Activated T-helper 1 cell treated with anti-CD3 and anti-CD28 coated beads, Interleukin-12 subunit alpha, Interleukin-12 subunit beta, Interleukin-2, Interleukin-4 antibody, amounts not matched to agents 30 ng/mL and 10 ng/mL and 1 ng/mL, durations not matched to agents 14 hours and 24 hours and 36 hours (primary cell): ENCODE measurements around the gene SPAG6. TPM values are rescaled to one million over a fixed set of nuclear protein-coding genes. Genes with fewer than 3 reads are reported as not detected.
A peak's percentile ranks its signal among the peaks of the same experiment; 100 is the strongest.
"Not testable (repeated sequence)": the region's sequence is repeated elsewhere in the genome, so short reads cannot be mapped to it uniquely, and the experiment has no call there.

ENCODE experiments used
- DNase-seq: peaks from one replicate; pipeline ENCODE4 v3.0.0; 2021; ENCODE audit warnings: low spot score
- H3K27ac Mint-ChIP-seq: one replicate; pipeline ENCODE4 v1.8.0; 2021; ENCODE audit warnings: mild to moderate bottlenecking, mixed read lengths
- H3K27me3 Mint-ChIP-seq: one replicate; pipeline ENCODE4 v1.8.0; 2022; ENCODE audit warnings: mild to moderate bottlenecking, moderate library complexity, mixed read lengths; ENCODE audit not compliant: insufficient read depth
- H3K36me3 Mint-ChIP-seq: one replicate; pipeline ENCODE4 v1.8.0; 2021; ENCODE audit warnings: low read depth, mixed read lengths
- H3K4me1 Mint-ChIP-seq: one replicate; pipeline ENCODE4 v1.8.0; 2021; ENCODE audit warnings: low read depth, mixed read lengths
- H3K4me3 Mint-ChIP-seq: one replicate; pipeline ENCODE4 v1.8.0; 2021; ENCODE audit warnings: mild to moderate bottlenecking, moderate library complexity, mixed read lengths
- H3K9me3 Mint-ChIP-seq: one replicate; pipeline ENCODE4 v1.8.0; 2021; ENCODE audit warnings: mixed read lengths
- intact Hi-C: fragments of 100-400 bp; cut with micrococcal nuclease; formaldehyde crosslinking; loops from one replicate; pipeline ENCODE4 v1.15.1; 2024
- total RNA-seq: library from RNA; stranded (reverse); gene quantifications from 2 replicates; pipeline ENCODE4 v1.2.3, GENCODE V29; 2022

SPAG6 gene
- total RNA-seq, result 0.18 TPM in 1 of 2 replicates, not detected in the other

DNA sequence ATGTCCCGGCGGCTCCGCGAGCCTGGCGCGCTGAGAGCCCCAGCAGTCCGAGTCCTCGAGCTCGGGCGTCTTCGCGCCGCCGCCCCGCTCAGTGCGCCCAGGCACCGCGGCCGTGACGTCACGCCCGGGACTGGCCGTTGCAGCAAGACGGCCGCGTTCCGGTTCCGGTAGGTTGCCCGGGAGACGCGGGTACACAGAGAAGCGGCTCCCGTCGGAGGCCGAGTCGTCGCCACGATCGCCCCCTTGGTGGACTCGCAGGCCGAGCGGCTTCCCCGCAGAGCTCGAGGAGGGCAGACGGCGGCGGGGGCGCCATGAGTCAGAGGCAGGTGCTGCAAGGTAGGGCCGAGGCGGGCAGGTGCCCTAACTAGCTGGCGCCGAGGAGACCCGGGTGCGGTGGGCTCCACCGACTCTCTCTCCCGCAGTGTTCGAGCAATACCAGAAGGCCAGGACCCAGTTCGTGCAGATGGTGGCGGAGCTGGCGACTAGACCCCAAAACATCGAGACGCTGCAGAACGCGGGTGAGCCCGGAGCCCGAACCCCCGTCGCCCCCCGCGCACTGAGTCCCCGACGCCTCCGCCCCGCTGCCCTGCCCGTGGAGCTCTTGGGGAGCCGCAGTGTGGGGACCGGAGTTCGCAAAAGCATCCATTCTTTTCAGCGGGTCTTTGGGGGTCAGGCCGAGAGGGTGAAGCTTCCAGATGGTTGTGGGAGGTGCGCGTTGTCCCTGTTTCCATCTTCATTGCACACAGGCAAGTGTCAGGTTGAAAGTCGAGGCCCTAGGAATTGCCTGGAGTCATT lies at the start of gene SPAG6:
Gene SPAG6, plus strand, starts transcription at position 196 of the 795 bp plus-strand sequence. Its CDS starts 116 bp downstream, at position 312.
- Mint-ChIP-seq H3K27me3 (peaks cover 63% of the 10 kb centered on the region), H3K4me1 (peaks cover 22% of the 10 kb centered on the region), H3K27ac (peak within 1 kb of the TSS; percentile 68), H3K4me3 (peak within 1 kb of the TSS; percentile 72), H3K36me3 (peaks cover 4% of the 10 kb centered on the region), H3K9me3 (peaks cover 3% of the 10 kb centered on the region)
- intact Hi-C loops, result loop anchor here (10.0 kb wide), 2 partner anchors 749 to 1171 kb away; partner anchors contain the start of gene MSRB2
- DNase-seq, result peak; percentile 68

DNA sequence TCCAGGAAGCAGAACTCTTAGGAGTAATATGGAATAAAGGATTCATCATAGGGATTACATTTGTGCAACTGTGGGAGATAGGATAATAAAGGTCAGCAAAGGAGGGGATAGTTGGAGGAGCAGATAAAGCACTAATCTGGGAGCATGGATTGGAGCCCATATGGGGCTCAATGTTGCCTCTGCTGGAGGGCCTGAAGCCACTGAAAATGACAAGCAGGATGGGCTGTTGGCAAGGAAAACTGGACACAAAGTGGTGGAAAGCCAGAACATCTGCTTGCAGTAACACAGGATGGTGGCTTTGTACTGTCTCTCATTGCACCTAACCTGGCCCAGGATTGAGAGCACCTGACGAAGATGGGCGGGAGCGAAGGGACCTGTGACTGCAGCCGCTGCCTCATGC lies 44.1 kb upstream of the SPAG6 start:
- Mint-ChIP-seq H3K4me3 (no peak overlapping the region), H3K9me3 (no peaks in the 10 kb centered on the region), H3K27ac (no peak overlapping the region), H3K4me1 (no peaks in the 10 kb centered on the region), H3K27me3 (peaks cover 14% of the 10 kb centered on the region), H3K36me3 (no peaks in the 10 kb centered on the region)
- intact Hi-C loops, result no loop called here
- no peak for DNase-seq

DNA sequence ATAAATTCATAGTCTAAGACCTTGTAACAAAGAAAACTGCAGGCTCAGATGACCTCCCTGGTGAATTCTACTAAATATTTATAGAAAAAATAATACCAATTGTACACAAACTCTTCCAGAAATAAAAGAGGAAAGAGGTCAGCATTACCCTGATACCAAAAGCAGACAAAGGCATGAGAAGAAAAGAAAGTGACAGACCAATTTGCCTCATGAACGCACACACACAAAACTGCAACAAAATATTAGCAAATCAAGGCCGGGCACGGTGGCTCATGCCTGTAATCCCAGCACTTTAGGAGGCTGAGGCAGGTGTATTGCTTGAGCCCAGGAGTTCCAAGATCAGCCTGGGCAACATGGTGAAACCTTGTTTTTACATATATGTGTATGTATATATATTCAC lies 41.8 kb upstream of the SPAG6 start:
- intact Hi-C loops, result no loop called here
- H3K36me3 Mint-ChIP-seq, result no peaks in the 10 kb centered on the region
- H3K27me3 Mint-ChIP-seq, result peaks cover 1% of the 10 kb centered on the region
- peaks cover 10% of the 10 kb centered on the region for H3K4me1 Mint-ChIP-seq
- no peak overlapping the region for H3K27ac Mint-ChIP-seq
- DNase-seq, result no peak
- no peak overlapping the region for H3K4me3 Mint-ChIP-seq
- H3K9me3 Mint-ChIP-seq, result no peaks in the 10 kb centered on the region

DNA sequence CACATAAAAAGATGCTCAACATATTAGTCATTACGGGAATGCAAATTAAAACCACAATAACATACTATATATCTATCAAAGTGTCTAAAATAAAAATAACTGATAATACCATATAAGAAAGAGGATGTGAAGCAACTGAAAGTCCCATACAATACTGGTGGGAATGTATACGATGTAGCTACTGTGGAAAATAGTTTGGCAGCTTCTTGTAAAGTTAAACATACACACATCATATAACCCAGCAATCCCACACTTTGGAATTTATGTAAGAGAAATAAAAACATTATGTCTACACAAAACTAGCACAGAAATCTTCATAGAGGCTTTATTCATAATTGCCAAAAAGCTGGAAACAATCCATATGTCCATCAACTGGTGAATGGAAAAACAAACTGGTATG lies 39.6 kb upstream of the SPAG6 start:
- intact Hi-C loops, result no loop called here
- Mint-ChIP-seq H3K27ac (no peak overlapping the region), H3K27me3 (peaks cover 1% of the 10 kb centered on the region), H3K4me1 (peaks cover 18% of the 10 kb centered on the region), H3K36me3 (no peaks in the 10 kb centered on the region), H3K4me3 (no peak overlapping the region), H3K9me3 (no peaks in the 10 kb centered on the region)
- DNase-seq, result no peak

DNA sequence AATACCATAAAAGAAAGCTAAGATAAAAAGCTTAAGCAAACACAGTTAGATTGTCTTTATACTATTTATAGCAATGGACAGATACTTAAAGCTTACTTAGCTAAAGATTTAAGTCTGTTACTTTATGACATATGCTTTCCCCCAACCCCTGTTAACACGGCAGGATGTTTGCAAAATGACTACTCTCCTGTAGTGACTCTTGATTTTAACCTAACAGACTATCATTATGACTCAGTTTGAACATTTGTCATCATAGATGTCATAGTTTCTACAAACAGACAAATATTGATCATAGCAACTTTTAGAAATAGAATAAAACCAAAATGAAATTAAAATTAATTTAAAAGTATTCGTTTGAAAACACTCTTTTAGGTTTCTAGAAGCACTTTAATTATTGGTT lies 36.9 kb upstream of the SPAG6 start:
- H3K36me3 Mint-ChIP-seq, result no peaks in the 10 kb centered on the region
- intact Hi-C loops, result loop anchor here (1.0 to 2.0 kb wide), 9 partner anchors 8 to 375 kb away; partner anchors contain the start of genes COMMD3 and DNAJC1
- no peaks in the 10 kb centered on the region for H3K9me3 Mint-ChIP-seq
- H3K27ac Mint-ChIP-seq, result peak overlapping the region; percentile 71
- H3K4me3 Mint-ChIP-seq, result no peak overlapping the region
- peaks cover 29% of the 10 kb centered on the region for H3K4me1 Mint-ChIP-seq
- DNase-seq, result peak; percentile 41
- H3K27me3 Mint-ChIP-seq, result peaks cover 1% of the 10 kb centered on the region

- H3K4me1 Mint-ChIP-seq, result peaks cover 29% of the 10 kb centered on the region
- peak overlapping the region; percentile 81 for H3K27ac Mint-ChIP-seq
- intact Hi-C loops, result loop anchor here (2.0 kb wide), 2 partner anchors 81 to 321 kb away; no protein-coding TSS in a partner anchor
Measured at GRCh38 chr10:22309180-22310000, 35.9 kb upstream of the SPAG6 start.

DNA sequence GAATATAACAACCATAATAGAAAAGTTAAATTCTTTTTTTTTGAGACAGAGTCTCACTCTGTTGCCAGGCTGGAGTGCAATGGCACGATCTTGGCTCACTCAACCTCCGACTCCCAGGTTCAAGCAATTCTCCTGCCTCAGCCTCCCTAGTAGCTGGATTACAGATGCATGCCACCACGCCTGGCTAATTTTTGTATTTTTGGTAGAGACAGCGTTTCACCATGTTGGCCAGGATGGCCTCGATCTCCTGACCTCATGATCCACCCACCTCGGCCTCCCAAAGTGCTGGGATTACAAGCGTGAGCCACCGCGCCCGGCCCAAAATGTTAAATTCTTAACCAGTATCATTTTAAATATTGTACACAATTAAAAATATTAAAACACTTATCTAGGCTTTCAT lies 35.3 kb upstream of the SPAG6 start:
- H3K9me3 Mint-ChIP-seq, H3K36me3 Mint-ChIP-seq, H3K27me3 Mint-ChIP-seq, DNase-seq, H3K27ac Mint-ChIP-seq, H3K4me3 Mint-ChIP-seq, intact Hi-C loops: not testable (repeated sequence)
- H3K4me1 Mint-ChIP-seq, result peaks cover 34% of the 10 kb centered on the region

More at GRCh38 chr10:22309180-22310000, 35.9 kb upstream of the SPAG6 start:
- no peaks in the 10 kb centered on the region for H3K9me3 Mint-ChIP-seq
- H3K4me3 Mint-ChIP-seq, result no peak overlapping the region
- no peak for DNase-seq
- no peaks in the 10 kb centered on the region for H3K36me3 Mint-ChIP-seq
- peaks cover 1% of the 10 kb centered on the region for H3K27me3 Mint-ChIP-seq

DNA sequence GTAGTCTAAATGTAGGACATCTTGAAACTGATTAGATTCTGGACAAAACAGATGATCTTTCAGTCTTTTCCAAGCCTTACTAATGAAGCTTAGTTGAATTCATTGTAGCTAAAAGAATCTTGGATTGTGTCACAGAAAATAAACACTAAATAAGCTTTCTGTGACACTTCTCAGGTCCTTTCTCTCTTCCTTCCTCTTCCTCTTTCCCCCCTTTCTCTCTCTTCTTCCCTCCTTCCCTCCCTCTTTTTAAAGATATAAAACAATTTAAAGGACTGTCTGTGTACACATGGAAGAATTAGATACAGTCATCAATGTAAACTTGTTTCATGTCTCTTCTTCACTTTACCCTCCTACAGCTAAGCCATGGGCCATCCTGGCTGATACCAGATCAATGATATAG lies 34.4 kb upstream of the SPAG6 start:
- peaks cover 1% of the 10 kb centered on the region for H3K27me3 Mint-ChIP-seq
- H3K9me3 Mint-ChIP-seq, result no peaks in the 10 kb centered on the region
- no peak for DNase-seq
- H3K36me3 Mint-ChIP-seq, result peaks cover 4% of the 10 kb centered on the region
- peak overlapping the region; percentile 59 for H3K27ac Mint-ChIP-seq
- intact Hi-C loops, result no loop called here
- H3K4me3 Mint-ChIP-seq, result no peak overlapping the region
- H3K4me1 Mint-ChIP-seq, result peaks cover 43% of the 10 kb centered on the region

DNA sequence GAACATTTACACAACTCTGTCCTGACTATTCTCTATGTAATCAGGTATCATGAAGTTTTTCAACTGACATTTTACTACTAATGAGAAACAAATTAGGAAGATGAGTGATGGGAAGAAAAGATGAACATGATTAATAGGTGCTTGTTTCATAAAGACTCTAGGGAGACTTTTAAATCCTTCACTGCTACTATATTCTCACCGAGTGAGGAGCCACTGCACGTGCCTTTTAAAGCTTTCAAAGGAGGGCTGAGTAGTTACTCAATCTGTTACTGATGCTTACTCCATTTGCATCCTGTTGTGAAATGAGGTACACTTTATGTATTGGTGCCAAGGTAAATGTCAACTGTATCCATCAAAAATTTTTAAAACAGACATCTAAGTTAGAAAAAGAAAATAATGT lies 30.4 kb upstream of the SPAG6 start:
- Mint-ChIP-seq H3K4me3 (peak overlapping the region; percentile 98), H3K36me3 (peaks cover 14% of the 10 kb centered on the region), H3K4me1 (peaks cover 51% of the 10 kb centered on the region), H3K27me3 (no peaks in the 10 kb centered on the region), H3K9me3 (no peaks in the 10 kb centered on the region), H3K27ac (peak overlapping the region; percentile 100)
- intact Hi-C loops, result loop anchor here (1.0 to 5.0 kb wide), 3 partner anchors 61 to 818 kb away; no protein-coding TSS in a partner anchor
- no peak for DNase-seq

DNA sequence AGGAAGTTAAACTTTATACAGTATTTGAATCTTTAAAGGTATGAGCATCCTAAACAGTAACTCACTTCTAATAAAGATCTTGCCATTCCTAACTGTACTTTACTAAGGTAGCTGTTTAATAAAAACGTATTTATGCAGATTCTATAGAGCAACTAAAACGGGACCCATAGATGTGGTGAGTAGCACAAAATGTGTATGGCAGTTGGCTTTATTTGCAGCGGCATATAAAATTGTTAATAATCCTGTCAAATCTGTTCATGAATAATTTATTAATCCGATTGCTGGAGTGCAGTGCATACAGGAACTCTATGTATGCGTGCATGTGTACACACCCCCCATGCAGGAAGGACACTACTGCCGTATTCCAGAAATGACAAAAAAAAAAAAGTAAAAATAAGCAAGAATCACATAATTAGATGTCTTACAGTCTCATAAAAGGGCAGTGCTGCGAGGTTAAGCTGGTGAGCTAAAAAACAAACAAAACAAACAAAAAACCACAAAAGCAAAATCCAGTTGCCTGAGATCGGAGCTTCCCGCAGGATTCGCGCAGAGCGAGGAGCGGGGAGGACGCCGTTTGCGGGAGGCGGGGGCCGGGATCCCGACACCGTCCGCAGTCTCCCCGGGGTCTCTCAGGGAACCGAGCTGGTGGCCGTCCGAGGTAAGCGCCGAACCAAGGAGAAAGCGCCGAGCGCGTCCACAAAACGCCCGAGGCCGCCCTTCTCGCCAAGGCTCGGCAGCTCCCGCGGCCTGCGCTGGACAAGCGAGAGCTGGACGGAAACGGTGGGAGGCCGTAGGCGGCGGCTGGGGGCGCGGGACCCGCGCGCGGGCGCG lies 29.6 kb upstream of the SPAG6 start:
- Mint-ChIP-seq H3K36me3 (peaks cover 17% of the 10 kb centered on the region), H3K4me1 (peaks cover 56% of the 10 kb centered on the region), H3K27me3 (peaks cover 2% of the 10 kb centered on the region), H3K27ac (peak overlapping the region; percentile 100), H3K4me3 (peak overlapping the region; percentile 98), H3K9me3 (no peaks in the 10 kb centered on the region)
- no peak for DNase-seq
- intact Hi-C loops, result loop anchor here (1.0 to 5.0 kb wide), 6 partner anchors 7 to 818 kb away; partner anchors contain the start of gene DNAJC1

- Mint-ChIP-seq H3K4me1 (peaks cover 50% of the 10 kb centered on the region), H3K27ac (peak within 1 kb of the TSS; percentile 100), H3K4me3 (peak within 1 kb of the TSS; percentile 98), H3K9me3 (no peaks in the 10 kb centered on the region), H3K36me3 (peaks cover 17% of the 10 kb centered on the region), H3K27me3 (peaks cover 2% of the 10 kb centered on the region)
- intact Hi-C loops, result loop anchor here (1.0 to 5.0 kb wide), 5 partner anchors 8 to 819 kb away; partner anchors contain the start of gene DNAJC1
- DNase-seq, result peak; percentile 77
Measured at GRCh38 chr10:22316286-22317075, 28.8 kb upstream of the SPAG6 start, which contains the start of gene COMMD3. Gene COMMD3, plus strand, starts transcription at chr10:22316388. Its CDS starts 30 bp downstream, at chr10:22316418.
